Measurements from ENCODE around the gene FRRS1L.

DNA sequence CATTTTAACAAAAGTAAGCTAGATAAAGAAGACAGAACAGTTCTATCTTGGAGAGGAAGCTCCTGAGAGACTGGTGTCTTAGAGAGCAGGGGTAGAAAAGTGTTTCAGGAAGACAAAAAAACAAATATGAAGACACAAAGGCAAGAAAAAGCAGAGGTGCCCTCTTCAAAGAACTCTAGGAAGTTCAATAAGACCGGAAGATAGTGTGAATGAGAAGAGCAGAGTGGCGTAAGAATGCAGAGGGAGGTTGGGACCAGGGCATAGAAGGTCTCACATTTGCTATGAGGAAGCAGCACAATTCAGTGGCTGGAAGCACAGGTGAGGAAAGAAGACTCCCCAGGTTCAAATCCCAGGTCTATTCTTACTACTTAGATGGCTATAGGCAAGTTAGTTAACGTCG is 69.9 kb downstream of the FRRS1L start:
- TF ChIP-seq, protein P1, sequence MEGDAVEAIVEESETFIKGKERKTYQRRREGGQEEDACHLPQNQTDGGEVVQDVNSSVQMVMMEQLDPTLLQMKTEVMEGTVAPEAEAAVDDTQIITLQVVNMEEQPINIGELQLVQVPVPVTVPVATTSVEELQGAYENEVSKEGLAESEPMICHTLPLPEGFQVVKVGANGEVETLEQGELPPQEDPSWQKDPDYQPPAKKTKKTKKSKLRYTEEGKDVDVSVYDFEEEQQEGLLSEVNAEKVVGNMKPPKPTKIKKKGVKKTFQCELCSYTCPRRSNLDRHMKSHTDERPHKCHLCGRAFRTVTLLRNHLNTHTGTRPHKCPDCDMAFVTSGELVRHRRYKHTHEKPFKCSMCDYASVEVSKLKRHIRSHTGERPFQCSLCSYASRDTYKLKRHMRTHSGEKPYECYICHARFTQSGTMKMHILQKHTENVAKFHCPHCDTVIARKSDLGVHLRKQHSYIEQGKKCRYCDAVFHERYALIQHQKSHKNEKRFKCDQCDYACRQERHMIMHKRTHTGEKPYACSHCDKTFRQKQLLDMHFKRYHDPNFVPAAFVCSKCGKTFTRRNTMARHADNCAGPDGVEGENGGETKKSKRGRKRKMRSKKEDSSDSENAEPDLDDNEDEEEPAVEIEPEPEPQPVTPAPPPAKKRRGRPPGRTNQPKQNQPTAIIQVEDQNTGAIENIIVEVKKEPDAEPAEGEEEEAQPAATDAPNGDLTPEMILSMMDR (IDR thresholded peaks at IDR 0.05) = no peak
- TF ChIP-seq POLR2A (IDR thresholded peaks at IDR 0.05) = no peak
